K562 (cell line): Measurements from ENCODE around the gene NRTN. TPM values are rescaled to one million over a fixed set of nuclear protein-coding genes. Genes with fewer than 3 reads are reported as not detected.

ENCODE experiments used
- DACH1 ChIP-seq: fragments of 450-650 bp; IDR thresholded peaks from 2 replicates; pipeline ENCODE4 v1.6.1; 2018; ENCODE audit not compliant: partially characterized antibody
- ETS2 ChIP-seq: IDR thresholded peaks from 2 replicates; pipeline ENCODE4 v1.6.1; 2016; ENCODE audit warnings: borderline replicate concordance, missing genetic modification characterization, mild to moderate bottlenecking, moderate library complexity, missing compliant biosample characterization; ENCODE audit not compliant: poor library complexity, severe bottlenecking
- KLF13 ChIP-seq: fragments of 450-650 bp; IDR thresholded peaks from 2 replicates; pipeline ENCODE4 v1.6.1; 2016; ENCODE audit warnings: missing genetic modification characterization, low read depth, mild to moderate bottlenecking, missing compliant biosample characterization, moderate library complexity, borderline replicate concordance
- NR2C1 ChIP-seq, 2 experiments: fragments of 450-650 bp; IDR thresholded peaks; 2 replicates each; pipeline ENCODE4 v1.6.1; 2017; ENCODE audit warnings: mild to moderate bottlenecking in 2 of 2, antibody characterized with exemption in 1 of 2, inconsistent platforms in 1 of 2, missing compliant biosample characterization in 1 of 2, missing genetic modification characterization in 1 of 2
- TEAD1 ChIP-seq, 2 experiments: fragments of 450-650 bp in 1 of 2; sonication (generic) in 1 of 2; formaldehyde crosslinking; IDR thresholded peaks; 2 replicates each; pipeline versions ENCODE4 v1.4.0 to v1.8.0; 2020 to 2022; ENCODE audit warnings: mild to moderate bottlenecking in 2 of 2, missing genetic modification reagents in 1 of 2
- ZNF184 ChIP-seq: sonication (generic); formaldehyde crosslinking; IDR thresholded peaks from 2 replicates; pipeline ENCODE4 v1.5.0; 2020; ENCODE audit warnings: missing genetic modification reagents
- ZNF232 ChIP-seq: sonication (generic); formaldehyde crosslinking; IDR thresholded peaks from 2 replicates; pipeline ENCODE4 v1.8.0; 2022; ENCODE audit warnings: mild to moderate bottlenecking, missing genetic modification reagents
- ZNF830 ChIP-seq: fragments of 250-450 bp; sonication (Bioruptor Pico); IDR thresholded peaks from 2 replicates; pipeline ENCODE4 v1.5.0; 2021; ENCODE audit warnings: mild to moderate bottlenecking
- polyA plus RNA-seq, 8 experiments: library from polyadenylated mRNA; depleted of rRNA in 4 of 8; stranded (reverse) in 5 of 8; unstranded in 3 of 8; fragments of >200 nt; fragmentation: Nextera tagmentation in 2 of 8; fragmentation: Illumina TruSeq in 1 of 8; extraction: Ambion mirVana in 2 of 8; extraction: Trizol in 1 of 8; gene quantifications; 2 replicates each; pipeline versions ENCODE4 v1.2.1 to v1.2.3, GENCODE V29; 2011 to 2014; ENCODE audit warnings: inconsistent platforms in 1 of 8, missing spikeins in 1 of 8
- total RNA-seq, 7 experiments: library from RNA; depleted of rRNA in 6 of 7; stranded (reverse); fragments of >200 nt in 6 of 7; fragmentation: Illumina TruSeq in 2 of 7; extraction: Trizol in 2 of 7; gene quantifications; 2 replicates each; pipeline versions ENCODE4 v1.2.1 to v1.2.3, GENCODE V29; 2011 to 2021; ENCODE audit warnings: low replicate concordance in 1 of 7
- TF ChIP-seq, protein P1 (sequence below), 2 experiments: fragments of 450-650 bp in 1 of 2; sonication (generic) in 1 of 2; formaldehyde crosslinking in 1 of 2; IDR thresholded peaks in 1 of 2; conservative IDR thresholded peaks in 1 of 2; 2 replicates each; pipeline versions ENCODE4 v1.6.1 to v1.8.1; 2016 to 2023; ENCODE audit warnings: mild to moderate bottlenecking in 2 of 2, moderate library complexity in 2 of 2, inconsistent platforms in 1 of 2, missing genetic modification reagents in 1 of 2
- TF ChIP-seq, protein P2 (sequence below): sonication (generic); formaldehyde crosslinking; IDR thresholded peaks from 2 replicates; pipeline ENCODE4 v1.8.1; 2023; ENCODE audit warnings: mild to moderate bottlenecking, missing genetic modification reagents

Gene NRTN
- total and polyA plus RNA-seq, 9 of the 15 experiments (the other 6 are each of a cell fraction or from before 2014, with no cell fraction given): 0.62 to 8.1 (median 1.6) TPM; not detected in 2

DNA sequence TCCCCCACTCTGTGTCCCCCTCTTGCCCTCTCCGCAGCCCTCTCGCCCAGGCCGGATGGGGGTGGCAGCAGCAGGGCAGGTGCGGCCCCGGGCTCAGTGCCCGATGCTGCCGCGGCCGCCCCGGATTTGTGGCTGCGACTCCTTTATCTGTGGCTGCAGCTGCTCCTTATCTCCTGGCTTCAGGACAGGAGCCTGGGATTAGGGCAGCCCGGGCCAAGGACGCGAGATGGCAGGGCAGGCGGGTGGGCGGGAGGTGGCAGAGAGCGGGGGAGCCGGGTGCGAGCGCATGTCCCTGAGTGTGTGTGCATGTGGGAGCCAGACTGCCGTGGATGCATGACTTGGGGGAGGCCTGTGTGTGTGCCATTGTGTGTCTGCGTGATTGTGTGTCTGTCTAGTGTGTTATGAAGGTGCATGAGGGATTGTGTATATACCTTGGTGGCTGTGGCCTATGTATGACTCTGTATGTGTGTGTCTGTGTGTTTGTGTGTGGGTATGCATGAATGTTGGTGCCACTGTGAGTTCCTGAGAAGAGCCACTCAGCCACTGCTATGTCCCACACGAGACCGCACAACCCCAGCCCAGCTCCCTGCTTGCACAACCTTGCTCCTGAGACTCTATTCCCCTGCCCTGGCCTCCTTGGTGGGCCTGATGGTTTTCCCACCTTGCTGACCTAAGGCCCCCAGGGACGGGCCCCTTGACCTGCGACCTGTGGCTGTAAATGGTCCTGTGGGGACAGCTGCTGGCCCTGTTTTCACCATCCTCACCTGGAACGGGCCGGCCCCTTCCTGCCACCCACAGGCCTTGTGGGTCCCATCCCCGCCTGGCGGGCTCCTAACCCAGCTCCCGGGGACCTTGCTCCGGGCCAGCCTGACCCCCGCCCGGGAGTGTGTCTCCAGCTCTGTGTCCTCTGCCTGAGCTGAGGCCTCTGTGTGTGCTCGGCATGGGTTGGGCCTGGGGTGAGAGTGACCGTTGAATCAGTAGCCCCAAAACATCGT is 5.3 kb upstream of the NRTN start (continued):
- TF ChIP-seq TEAD1 (CRISPR knock-in tag; IDR thresholded peaks at IDR 0.05) (peak; percentile 79 to 82; a peak in 3 of 4 replicates), ZNF232 (CRISPR knock-in tag) (no peak), ZNF184 (CRISPR knock-in tag) (no peak), ZNF830 (CRISPR knock-in tag) (no peak), DACH1 (peak; percentile 35), KLF13 (tag) (no peak), NR2C1 (IDR thresholded peaks at IDR 0.05) (peak; percentile 33; the same call in 1 of the 2 replicates), NR2C1 (tag; IDR thresholded peaks at IDR 0.05) (peak; percentile 59; the same call in 1 of the 2 replicates), ETS2 (tag) (no peak)
- TF ChIP-seq, protein P1, sequence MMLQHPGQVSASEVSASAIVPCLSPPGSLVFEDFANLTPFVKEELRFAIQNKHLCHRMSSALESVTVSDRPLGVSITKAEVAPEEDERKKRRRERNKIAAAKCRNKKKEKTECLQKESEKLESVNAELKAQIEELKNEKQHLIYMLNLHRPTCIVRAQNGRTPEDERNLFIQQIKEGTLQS (IDR thresholded peaks at IDR 0.05): no peak
- TF ChIP-seq, protein P1 (CRISPR knock-in tag; conservative IDR thresholded peaks at IDR 0.05): no peak
- TF ChIP-seq, protein P2, sequence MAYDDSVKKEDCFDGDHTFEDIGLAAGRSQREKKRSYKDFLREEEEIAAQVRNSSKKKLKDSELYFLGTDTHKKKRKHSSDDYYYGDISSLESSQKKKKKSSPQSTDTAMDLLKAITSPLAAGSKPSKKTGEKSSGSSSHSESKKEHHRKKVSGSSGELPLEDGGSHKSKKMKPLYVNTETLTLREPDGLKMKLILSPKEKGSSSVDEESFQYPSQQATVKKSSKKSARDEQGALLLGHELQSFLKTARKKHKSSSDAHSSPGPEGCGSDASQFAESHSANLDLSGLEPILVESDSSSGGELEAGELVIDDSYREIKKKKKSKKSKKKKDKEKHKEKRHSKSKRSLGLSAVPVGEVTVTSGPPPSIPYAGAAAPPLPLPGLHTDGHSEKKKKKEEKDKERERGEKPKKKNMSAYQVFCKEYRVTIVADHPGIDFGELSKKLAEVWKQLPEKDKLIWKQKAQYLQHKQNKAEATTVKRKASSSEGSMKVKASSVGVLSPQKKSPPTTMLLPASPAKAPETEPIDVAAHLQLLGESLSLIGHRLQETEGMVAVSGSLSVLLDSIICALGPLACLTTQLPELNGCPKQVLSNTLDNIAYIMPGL (CRISPR knock-in tag): no peak
